HL-60 (cell line): ENCODE measurements around the gene TBCA.

Experiments used
- GABPA ChIP-seq: IDR thresholded peaks from 2 replicates; pipeline ENCODE4 v1.6.1; 2012; ENCODE audit warnings: low read depth
- TF ChIP-seq, protein P1 (sequence below): IDR thresholded peaks from one replicate; pipeline ENCODE4 v1.5.1; 2011; ENCODE audit warnings: low read length, control low read depth, inconsistent platforms; ENCODE audit not compliant: insufficient read depth

DNA sequence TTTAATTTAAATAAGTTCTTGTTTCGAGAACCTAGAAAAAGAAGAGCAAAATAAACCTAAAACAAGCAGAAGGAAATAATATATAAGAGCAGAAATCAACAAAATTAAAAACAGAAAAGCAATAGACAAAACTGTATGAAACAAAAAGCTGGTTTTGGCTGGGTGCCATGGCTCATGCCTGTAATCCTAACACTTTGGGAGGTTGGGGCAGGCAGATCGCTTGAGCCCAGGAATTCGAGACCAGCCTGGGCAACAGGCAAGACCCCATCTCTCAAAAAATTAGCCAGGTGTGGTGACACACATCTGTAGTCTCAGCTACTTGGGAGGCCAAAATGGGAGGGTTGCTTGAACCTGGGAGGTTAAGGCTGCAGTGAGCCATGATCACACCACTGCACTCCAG lies 78.4 kb downstream of the TBCA start:
- TF ChIP-seq, protein P1, sequence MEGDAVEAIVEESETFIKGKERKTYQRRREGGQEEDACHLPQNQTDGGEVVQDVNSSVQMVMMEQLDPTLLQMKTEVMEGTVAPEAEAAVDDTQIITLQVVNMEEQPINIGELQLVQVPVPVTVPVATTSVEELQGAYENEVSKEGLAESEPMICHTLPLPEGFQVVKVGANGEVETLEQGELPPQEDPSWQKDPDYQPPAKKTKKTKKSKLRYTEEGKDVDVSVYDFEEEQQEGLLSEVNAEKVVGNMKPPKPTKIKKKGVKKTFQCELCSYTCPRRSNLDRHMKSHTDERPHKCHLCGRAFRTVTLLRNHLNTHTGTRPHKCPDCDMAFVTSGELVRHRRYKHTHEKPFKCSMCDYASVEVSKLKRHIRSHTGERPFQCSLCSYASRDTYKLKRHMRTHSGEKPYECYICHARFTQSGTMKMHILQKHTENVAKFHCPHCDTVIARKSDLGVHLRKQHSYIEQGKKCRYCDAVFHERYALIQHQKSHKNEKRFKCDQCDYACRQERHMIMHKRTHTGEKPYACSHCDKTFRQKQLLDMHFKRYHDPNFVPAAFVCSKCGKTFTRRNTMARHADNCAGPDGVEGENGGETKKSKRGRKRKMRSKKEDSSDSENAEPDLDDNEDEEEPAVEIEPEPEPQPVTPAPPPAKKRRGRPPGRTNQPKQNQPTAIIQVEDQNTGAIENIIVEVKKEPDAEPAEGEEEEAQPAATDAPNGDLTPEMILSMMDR = no peak
- TF ChIP-seq GABPA = no peak
